ENCODE data around the gene MTHFD2.

DNA sequence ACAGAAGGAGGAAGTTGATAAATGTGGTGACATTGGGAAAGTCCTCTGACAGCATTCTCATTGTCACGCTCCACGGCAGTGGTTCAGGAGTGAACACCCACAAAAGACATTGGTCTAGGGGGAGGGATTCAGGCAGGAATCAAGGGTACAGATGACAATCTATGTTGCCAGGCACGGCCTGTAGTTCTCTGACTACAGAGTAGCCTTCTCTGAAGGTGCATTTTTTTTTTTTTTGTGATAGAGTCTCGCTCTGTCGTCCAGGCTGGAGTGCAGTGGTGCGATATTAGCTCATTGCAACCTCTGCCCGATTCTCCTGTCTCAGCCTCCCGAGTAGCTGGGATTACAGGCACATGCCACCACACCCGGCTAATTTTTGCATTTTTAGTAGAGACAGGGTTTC, 12.4 kb upstream of the MTHFD2 start:
- TF ChIP-seq, protein P1, sequence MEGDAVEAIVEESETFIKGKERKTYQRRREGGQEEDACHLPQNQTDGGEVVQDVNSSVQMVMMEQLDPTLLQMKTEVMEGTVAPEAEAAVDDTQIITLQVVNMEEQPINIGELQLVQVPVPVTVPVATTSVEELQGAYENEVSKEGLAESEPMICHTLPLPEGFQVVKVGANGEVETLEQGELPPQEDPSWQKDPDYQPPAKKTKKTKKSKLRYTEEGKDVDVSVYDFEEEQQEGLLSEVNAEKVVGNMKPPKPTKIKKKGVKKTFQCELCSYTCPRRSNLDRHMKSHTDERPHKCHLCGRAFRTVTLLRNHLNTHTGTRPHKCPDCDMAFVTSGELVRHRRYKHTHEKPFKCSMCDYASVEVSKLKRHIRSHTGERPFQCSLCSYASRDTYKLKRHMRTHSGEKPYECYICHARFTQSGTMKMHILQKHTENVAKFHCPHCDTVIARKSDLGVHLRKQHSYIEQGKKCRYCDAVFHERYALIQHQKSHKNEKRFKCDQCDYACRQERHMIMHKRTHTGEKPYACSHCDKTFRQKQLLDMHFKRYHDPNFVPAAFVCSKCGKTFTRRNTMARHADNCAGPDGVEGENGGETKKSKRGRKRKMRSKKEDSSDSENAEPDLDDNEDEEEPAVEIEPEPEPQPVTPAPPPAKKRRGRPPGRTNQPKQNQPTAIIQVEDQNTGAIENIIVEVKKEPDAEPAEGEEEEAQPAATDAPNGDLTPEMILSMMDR (IDR thresholded peaks at IDR 0.05): no peak
- TF ChIP-seq POLR2A (IDR thresholded peaks at IDR 0.05): no peak
